ENCODE results near the gene PRKAG2.
A peak's percentile ranks its signal among the peaks of the same experiment; 100 is the strongest.

PRKAG2 gene

DNA sequence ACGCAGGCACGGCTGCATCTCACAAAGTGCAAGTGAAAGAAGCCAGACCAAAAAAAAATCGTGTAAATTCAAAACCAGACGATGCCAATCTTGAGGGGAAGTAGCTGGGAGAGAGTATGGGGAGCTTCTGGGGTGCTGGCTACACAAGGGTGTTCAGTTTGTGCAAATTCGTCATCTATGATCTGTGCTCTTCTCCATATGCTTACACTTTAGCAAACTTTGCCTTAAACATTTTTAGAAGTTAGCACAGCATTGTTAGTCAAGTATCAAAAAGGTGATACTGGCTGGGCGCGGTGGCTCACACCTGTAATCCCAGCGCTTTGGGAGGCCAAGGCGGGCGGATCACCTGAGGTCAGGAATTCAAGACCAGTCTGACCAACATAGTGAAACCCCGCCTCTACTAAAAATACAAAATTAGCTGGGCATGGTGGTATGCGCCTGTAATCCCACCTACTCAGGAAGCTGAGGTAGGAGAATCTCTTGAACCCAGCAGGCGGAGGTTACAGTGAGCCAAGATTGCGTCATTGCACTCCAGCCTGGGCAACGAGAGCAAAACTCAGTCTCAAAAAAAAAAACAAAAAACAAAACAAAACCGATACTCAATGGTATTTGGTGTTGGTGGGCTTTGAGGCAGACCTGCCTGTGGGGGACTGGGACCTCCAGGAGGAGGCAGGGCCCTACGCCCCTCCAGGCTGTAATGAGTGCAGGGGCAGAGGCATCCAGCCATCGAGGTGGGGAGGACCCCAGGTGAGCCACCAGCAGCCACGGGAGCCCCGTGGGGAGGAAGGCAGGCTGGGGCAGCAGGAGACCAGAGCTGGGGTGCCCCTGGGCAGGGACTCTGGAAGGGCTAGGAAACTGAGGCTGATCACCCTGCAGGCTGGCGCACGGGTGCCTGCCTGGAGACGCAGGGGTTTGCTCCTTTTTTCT is 150.0 kb downstream of the PRKAG2 start:
- no peaks in the 10 kb centered on the region for H3K36me3 ChIP-seq
- H3K9ac ChIP-seq: peak overlapping the region in 10 of 11 experiments; percentile 4 to 76 (median 46); a peak in 14 of 22 replicates
- H4K20me1 ChIP-seq: peaks cover 0 to 35% (median 0%) of the 10 kb centered on the region in 11 experiments; a peak in 5 of 22 replicates
- H3K27ac ChIP-seq: peak overlapping the region in 10 of 11 experiments; percentile 40 to 82 (median 60); a peak in 18 of 22 replicates
- H3K4me1 ChIP-seq: peaks cover 40 to 99% (median 78%) of the 10 kb centered on the region in 10 experiments
- H3K9me3 ChIP-seq (replicated peaks in 1 of 11): no peaks in the 10 kb centered on the region
- peak overlapping the region in 3 of 10 experiments; percentile 22 to 42 (median 22); a peak in 3 of 20 replicates for H3K4me3 ChIP-seq
- H3K27me3 ChIP-seq: no peaks in the 10 kb centered on the region
- H3K4me2 ChIP-seq: peak overlapping the region; percentile 85 to 98 (median 94)
- peak in 5 of 11 experiments; percentile 18 to 84 (median 64); a peak in 6 of 22 replicates for TF ChIP-seq Cebpa-rat (IDR thresholded peaks at IDR 0.05)

- H3K4me2 ChIP-seq: peak overlapping the region; percentile 85 to 98 (median 94)
These were observed 150.9 kb downstream of the PRKAG2 start for GRCh38 chr7:151725844-151726651.

GRCh38 chr7:151724920-151725584 is 151.9 kb downstream of the PRKAG2 start:
- H3K36me3 ChIP-seq: no peaks in the 10 kb centered on the region
- peaks cover 0 to 44% (median 0%) of the 10 kb centered on the region in 11 experiments; a peak in 5 of 22 replicates for H4K20me1 ChIP-seq
- peak overlapping the region in 4 of 11 experiments; percentile 30 to 47 (median 42); a peak in 5 of 22 replicates for H3K9ac ChIP-seq
- no peaks in the 10 kb centered on the region for H3K27me3 ChIP-seq
- peak overlapping the region; percentile 66 to 98 (median 94) for H3K4me2 ChIP-seq
- no peak for TF ChIP-seq Cebpa-rat (IDR thresholded peaks at IDR 0.05)
- H3K4me3 ChIP-seq: no peak overlapping the region
- H3K9me3 ChIP-seq (replicated peaks in 1 of 11): no peaks in the 10 kb centered on the region
- peaks cover 40 to 96% (median 76%) of the 10 kb centered on the region in 10 experiments for H3K4me1 ChIP-seq
- peak overlapping the region in 9 of 11 experiments; percentile 11 to 82 (median 62); a peak in 16 of 22 replicates for H3K27ac ChIP-seq

More at GRCh38 chr7:151725844-151726651, 150.9 kb downstream of the PRKAG2 start:
- H3K4me3 ChIP-seq: no peak overlapping the region
- peak overlapping the region in 6 of 11 experiments; percentile 27 to 82 (median 68); a peak in 8 of 22 replicates for H3K27ac ChIP-seq
- H4K20me1 ChIP-seq: peaks cover 0 to 43% (median 0%) of the 10 kb centered on the region in 11 experiments; a peak in 5 of 22 replicates
- H3K9ac ChIP-seq: peak overlapping the region in 3 of 11 experiments; percentile 30 to 76 (median 65); a peak in 4 of 22 replicates
- no peak for TF ChIP-seq Cebpa-rat (IDR thresholded peaks at IDR 0.05)
- no peaks in the 10 kb centered on the region for H3K9me3 ChIP-seq (replicated peaks in 1 of 11)
- peaks cover 40 to 99% (median 79%) of the 10 kb centered on the region in 10 experiments for H3K4me1 ChIP-seq
- H3K27me3 ChIP-seq: no peaks in the 10 kb centered on the region
- H3K36me3 ChIP-seq: no peaks in the 10 kb centered on the region

GRCh38 chr7:151724250-151724915 is 152.5 kb downstream of the PRKAG2 start:
- TF ChIP-seq Cebpa-rat (IDR thresholded peaks at IDR 0.05): no peak
- Histone ChIP-seq H3K36me3 (no peaks in the 10 kb centered on the region), H3K9ac (peak overlapping the region in 4 of 11 experiments; percentile 28 to 47 (median 42); a peak in 4 of 22 replicates), H3K4me3 (no peak overlapping the region), H3K9me3 (replicated peaks in 1 of 11) (no peaks in the 10 kb centered on the region), H3K27me3 (no peaks in the 10 kb centered on the region), H3K27ac (peak overlapping the region in 9 of 11 experiments; percentile 11 to 82 (median 62); a peak in 16 of 22 replicates), H3K4me2 (peak overlapping the region; percentile 66 to 98 (median 94)), H3K4me1 (peaks cover 40 to 96% (median 80%) of the 10 kb centered on the region in 10 experiments), H4K20me1 (peaks cover 0 to 44% (median 0%) of the 10 kb centered on the region in 11 experiments; a peak in 5 of 22 replicates)

DNA sequence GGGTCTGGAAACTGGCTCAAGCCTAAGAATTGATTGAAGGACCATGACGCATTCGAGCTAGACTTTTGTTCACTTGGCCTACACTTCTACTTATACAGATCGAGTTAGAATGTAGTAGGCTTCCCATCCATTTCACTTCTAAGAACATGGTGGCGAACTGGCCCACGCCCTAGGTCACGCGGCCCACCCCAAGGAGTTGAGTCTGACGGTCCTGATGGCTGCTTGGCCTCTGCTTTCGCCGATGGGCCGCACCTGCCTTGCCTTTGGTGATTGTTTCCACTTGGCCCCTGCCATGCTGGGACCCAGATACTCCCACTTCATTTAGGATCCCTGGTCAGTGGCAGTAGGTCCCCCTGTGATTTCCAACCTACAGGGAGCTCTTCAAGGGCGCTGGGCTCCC is 153.6 kb downstream of the PRKAG2 start:
- peak overlapping the region in 5 of 11 experiments; percentile 17 to 98 (median 97); a peak in 10 of 22 replicates for H3K4me2 ChIP-seq
- H3K27ac ChIP-seq: no peak overlapping the region
- no peak for TF ChIP-seq Cebpa-rat (IDR thresholded peaks at IDR 0.05)
- H3K9ac ChIP-seq: no peak overlapping the region
- H3K27me3 ChIP-seq: no peaks in the 10 kb centered on the region
- no peak overlapping the region for H3K4me3 ChIP-seq
- no peaks in the 10 kb centered on the region for H3K9me3 ChIP-seq (replicated peaks in 1 of 11)
- peaks cover 0 to 41% (median 0%) of the 10 kb centered on the region in 11 experiments; a peak in 5 of 22 replicates for H4K20me1 ChIP-seq
- no peaks in the 10 kb centered on the region for H3K36me3 ChIP-seq
- H3K4me1 ChIP-seq: peaks cover 40 to 88% (median 74%) of the 10 kb centered on the region in 10 experiments

DNA sequence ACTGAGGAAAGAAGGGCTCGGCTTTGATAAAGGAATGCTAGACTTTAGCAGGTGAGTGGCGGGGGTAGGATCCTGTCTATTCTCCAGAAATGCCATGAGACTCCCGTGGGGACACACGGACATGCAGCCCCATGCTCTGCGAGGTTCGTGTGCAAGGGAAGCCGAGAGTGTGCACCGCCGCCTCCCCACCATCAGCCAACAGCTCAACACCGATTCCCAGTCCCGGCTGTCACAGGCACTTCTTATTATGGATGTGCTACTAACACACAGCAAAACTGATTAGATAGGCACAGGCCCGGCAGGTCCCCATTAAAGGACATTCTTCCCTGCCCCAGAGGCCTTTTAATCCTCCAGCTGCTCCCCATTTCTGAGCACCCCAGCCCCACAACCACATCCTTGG is 154.4 kb downstream of the PRKAG2 start:
- Histone ChIP-seq H3K27ac (no peak overlapping the region), H3K9ac (no peak overlapping the region), H3K27me3 (no peaks in the 10 kb centered on the region), H3K9me3 (replicated peaks in 1 of 11) (no peaks in the 10 kb centered on the region), H3K4me1 (peaks cover 33 to 86% (median 66%) of the 10 kb centered on the region in 10 experiments), H3K36me3 (no peaks in the 10 kb centered on the region), H3K4me3 (no peak overlapping the region), H3K4me2 (peak overlapping the region in 4 of 11 experiments; percentile 97 to 98 (median 98); a peak in 6 of 22 replicates), H4K20me1 (peaks cover 0 to 37% (median 0%) of the 10 kb centered on the region in 11 experiments; a peak in 4 of 22 replicates)
- TF ChIP-seq Cebpa-rat (IDR thresholded peaks at IDR 0.05): no peak

- Histone ChIP-seq H3K27ac (no peak overlapping the region), H3K9ac (peak overlapping the region in 1 of 11 experiments; percentile 24; a peak in 1 of 22 replicates), H3K27me3 (no peaks in the 10 kb centered on the region), H3K4me1 (peaks cover 24 to 84% (median 58%) of the 10 kb centered on the region in 10 experiments), H3K9me3 (replicated peaks in 1 of 11) (no peaks in the 10 kb centered on the region), H3K36me3 (no peaks in the 10 kb centered on the region), H3K4me3 (no peak overlapping the region), H4K20me1 (peaks cover 0 to 29% (median 0%) of the 10 kb centered on the region in 11 experiments; a peak in 3 of 22 replicates), H3K4me2 (peak overlapping the region in 5 of 11 experiments; percentile 9 to 98 (median 40); a peak in 8 of 22 replicates)
- TF ChIP-seq Cebpa-rat (IDR thresholded peaks at IDR 0.05): no peak
These were observed 155.2 kb downstream of the PRKAG2 start for GRCh38 chr7:151721694-151722093.

All from BLaER1 treated with 17β-estradiol and CSF1 and Interleukin-3, amounts not matched to agents 10 nM and 100 nM (cell line).